HK-2 (cell line): ENCODE data around the gene REG3G.
"Not testable (repeated sequence)": the region's sequence is repeated elsewhere in the genome, so short reads cannot be mapped to it uniquely, and the experiment has no call there.

Experiments
- DNase-seq: peaks from one replicate; pipeline ENCODE4 v3.0.0-alpha.2; 2018; ENCODE audit not compliant: unreplicated experiment

The REG3G gene

DNA sequence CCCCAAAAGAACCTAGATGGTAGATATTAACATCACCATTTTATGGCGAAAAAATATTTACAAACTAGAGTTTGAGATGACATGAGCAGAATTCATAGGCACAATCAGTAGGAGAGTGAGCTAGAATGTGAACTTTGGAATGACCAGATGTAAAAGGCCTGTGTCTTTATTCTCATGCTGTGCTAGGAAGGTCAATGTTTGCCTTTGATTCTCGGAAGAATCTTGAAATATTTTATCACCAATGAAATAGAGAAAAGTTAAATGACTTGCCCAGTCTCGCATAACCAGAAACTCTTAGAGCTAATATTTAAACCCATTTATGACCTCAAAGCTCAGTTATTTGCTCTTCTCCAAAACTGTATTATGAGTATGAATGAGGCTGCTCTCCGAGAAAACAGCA, 9.2 kb upstream of the REG3G start:
- DNase-seq, result no peak

DNA sequence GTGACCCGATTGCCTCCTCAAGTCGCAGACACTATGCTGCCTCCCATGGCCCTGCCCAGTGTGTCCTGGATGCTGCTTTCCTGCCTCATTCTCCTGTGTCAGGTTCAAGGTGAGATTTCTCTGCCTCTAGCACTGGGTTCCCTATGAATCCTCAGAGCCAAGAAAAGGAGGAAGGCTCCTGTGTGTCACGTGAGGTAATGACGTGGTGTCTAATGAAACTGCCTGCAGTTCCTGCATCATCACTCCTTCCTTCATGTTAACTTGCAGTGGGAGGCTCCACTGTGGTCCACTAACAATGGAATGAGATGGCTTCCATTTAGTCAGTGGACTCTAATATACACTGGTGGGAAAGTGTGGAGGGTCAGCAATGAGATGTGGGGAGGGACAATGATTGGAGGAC, 559 bp downstream of the REG3G start:
- no peak for DNase-seq

DNA sequence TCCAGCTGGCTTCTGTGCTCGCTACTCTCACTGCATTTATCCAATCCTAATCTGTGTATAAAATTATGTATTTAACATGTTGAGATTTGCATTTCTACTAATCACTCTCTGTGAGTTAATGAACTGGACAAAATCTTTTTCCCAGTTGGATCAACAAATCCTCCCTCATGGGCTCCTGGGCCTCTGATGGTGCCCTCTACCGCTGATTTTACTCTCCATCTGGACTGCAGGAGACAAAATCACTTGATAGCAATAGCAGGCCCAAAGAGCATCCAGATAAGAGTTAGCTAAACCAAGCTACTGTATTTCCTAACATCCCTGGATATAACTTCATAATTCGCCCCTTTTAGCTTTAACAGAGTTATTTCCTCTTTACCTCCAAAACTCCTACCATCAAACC, 14.4 kb downstream of the REG3G start:
- no peak for DNase-seq

DNA sequence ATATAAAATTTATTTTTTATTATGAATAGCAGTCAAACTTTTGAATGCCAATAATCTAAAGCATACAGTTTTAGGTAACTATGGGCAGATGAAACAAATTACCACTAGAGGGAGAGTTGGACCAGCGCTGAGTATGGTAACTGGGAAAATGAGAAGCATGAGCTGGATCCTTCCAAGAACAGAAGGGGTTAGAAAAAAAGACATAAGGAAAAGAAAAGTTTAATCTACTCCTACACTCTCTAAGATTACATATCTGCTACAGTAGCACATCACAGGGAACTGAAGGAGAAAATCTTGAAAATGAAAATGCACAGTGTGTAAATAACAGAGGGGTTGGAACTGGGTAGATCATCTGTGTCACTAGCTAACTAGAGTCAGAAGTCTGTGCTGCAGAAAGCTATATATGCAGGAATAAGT, 15.5 kb downstream of the REG3G start:
- no peak for DNase-seq

DNA sequence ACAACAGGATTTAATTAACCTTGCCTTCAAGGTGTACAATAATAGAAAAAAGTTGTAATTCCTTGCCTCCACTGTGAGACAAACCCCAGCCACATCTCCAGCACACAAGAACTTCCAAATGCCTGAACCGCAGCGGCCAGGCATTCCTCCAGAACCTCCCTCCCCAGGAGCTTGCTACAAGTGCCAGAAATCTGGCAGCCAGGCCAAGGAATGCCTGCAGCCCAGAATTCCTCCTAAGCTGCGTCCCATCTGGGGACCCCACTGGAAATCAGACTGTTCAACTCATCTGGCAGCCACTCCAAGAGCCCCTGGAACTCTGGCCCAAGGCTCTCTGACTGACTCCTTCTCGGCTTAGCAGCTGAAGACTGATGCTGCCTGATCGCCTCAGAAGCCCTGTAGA, 28.0 kb downstream of the REG3G start:
- not testable (repeated sequence) for DNase-seq

DNA sequence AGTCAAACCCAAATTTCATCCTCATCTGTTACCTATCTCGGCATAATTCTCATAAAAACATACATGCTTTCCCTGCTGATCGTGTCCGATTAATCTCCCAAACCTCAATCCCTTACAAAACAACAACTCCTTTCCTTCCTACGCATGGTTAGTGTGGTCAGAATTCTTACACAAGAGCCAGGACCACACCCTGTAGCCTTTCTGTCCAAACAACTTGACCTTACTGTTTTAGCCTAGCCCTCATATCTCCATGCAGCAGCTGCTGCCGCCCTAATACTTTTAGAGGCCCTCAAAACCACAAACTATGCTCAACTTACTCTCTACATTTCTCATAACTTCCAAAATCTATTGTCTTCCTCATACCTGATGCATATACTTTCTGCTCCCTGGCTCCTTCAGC, 29.3 kb downstream of the REG3G start:
- DNase-seq, result not testable (repeated sequence)

DNA sequence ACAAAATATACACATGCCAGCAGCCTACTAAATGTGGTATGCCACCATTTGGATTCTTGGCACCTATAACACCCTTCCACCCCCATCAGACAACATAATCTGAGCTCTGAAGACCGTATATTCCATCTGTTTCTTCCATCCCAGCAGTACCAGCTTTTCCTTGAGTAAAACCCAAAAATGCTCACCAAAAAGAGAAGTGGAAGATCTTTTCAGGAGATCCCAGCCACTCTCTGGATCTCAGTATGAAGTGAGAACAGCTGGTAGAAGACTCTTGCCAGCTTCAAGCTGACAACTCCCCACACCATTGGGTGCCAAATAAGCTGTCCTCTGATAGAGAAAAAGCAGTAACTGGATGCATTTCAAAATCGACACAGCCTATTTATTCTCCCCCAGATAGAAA, 39.7 kb downstream of the REG3G start:
- no peak for DNase-seq

DNA sequence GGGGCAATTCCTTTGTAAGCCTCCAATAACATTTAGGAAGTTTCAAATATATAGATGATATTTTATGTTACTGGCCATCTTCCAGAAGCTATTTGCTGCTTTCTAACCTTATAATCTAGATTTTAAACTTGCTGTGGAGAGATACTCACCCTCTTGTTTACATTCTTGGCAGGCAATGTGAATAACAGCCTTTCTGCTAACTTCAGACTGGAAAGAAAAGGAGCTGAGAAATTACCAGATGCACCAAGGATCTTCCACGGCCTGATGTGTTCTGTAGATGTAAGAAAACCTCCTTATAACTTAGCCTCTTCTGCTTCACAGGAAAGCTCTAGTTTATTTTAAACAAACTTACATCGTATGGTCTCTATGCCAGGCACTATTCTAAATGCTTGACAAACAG, 45.6 kb downstream of the REG3G start:
- no peak for DNase-seq
